ENCODE results near the gene NDUFS8. TPM values are rescaled to one million over a fixed set of nuclear protein-coding genes. Genes with fewer than 3 reads are reported as not detected.

The NDUFS8 gene
- polyA plus RNA-seq, 3 donors = 62.9 to 141 (median 114) TPM

DNA sequence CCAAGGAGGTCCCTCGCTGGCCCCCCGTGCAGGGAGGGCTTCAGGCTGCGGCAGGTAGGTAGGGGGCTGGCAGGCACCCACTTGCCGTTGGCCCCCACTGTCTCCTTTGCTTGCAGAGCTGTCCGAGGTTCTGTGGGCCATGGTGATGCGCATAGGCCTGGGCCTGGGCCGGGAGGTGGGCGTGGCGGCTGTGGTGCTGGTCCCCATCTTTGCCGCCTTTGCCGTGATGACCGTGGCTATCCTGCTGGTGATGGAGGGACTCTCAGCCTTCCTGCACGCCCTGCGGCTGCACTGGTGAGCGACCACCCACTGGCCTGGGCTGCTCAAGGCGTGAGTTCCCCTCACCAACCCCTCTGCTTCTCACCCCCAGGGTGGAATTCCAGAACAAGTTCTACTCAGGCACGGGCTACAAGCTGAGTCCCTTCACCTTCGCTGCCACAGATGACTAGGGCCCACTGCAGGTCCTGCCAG, 19.9 kb downstream of the NDUFS8 start:
- no peak overlapping the region for H3K9ac ChIP-seq (ENCODE audit: insufficient read depth, low read length, poor library complexity, severe bottlenecking)
- peaks cover 0 to 3% (median 0%) of the 10 kb centered on the region in 7 donors for H3K9me3 Mint-ChIP-seq
- H3K79me2 ChIP-seq (ENCODE audit: insufficient read depth, low read length) = peaks cover 12% of the 10 kb centered on the region
- DNase-seq = no peak
- TF ChIP-seq, protein P1, sequence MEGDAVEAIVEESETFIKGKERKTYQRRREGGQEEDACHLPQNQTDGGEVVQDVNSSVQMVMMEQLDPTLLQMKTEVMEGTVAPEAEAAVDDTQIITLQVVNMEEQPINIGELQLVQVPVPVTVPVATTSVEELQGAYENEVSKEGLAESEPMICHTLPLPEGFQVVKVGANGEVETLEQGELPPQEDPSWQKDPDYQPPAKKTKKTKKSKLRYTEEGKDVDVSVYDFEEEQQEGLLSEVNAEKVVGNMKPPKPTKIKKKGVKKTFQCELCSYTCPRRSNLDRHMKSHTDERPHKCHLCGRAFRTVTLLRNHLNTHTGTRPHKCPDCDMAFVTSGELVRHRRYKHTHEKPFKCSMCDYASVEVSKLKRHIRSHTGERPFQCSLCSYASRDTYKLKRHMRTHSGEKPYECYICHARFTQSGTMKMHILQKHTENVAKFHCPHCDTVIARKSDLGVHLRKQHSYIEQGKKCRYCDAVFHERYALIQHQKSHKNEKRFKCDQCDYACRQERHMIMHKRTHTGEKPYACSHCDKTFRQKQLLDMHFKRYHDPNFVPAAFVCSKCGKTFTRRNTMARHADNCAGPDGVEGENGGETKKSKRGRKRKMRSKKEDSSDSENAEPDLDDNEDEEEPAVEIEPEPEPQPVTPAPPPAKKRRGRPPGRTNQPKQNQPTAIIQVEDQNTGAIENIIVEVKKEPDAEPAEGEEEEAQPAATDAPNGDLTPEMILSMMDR (IDR thresholded peaks at IDR 0.05) = no peak
- H3K4me2 ChIP-seq (replicated peaks; ENCODE audit: extremely low read depth, low read length, poor library complexity, severe bottlenecking) = no peak overlapping the region
- 98% methylated on average over 17 of the region's 18 CpGs for WGBS (ENCODE audit: insufficient coverage)
- no peaks in the 10 kb centered on the region for H3K9me3 ChIP-seq (replicated peaks in 1 of 2; ENCODE audit: control insufficient read depth in 1 of 2, insufficient read depth in 1 of 2, low read length in 2 of 2)
- H3K4me3 ChIP-seq (replicated peaks in 1 of 3; ENCODE audit: low read depth in 2 of 3, low read length in 3 of 3) = no peak overlapping the region
- H3K36me3 Mint-ChIP-seq = peaks cover 63 to 70% of the 10 kb centered on the region in 2 donors
- intact Hi-C loops (cut with micrococcal nuclease) = no loop called here
- no peak overlapping the region for H3K4me3 Mint-ChIP-seq
- no peak overlapping the region for H3K27ac ChIP-seq (ENCODE audit: low read depth in 1 of 2, low read length in 2 of 2)
- H3K4me1 ChIP-seq (ENCODE audit: control insufficient read depth in 1 of 2, insufficient read depth in 2 of 2, low read length in 2 of 2) = no peaks in the 10 kb centered on the region
- H2AFZ ChIP-seq (ENCODE audit: insufficient read depth, low read depth, low read length, poor library complexity, severe bottlenecking) = no peak overlapping the region
- peaks cover 0 to 2% (median 0%) of the 10 kb centered on the region in 3 donors for H3K27me3 Mint-ChIP-seq (ENCODE audit: low read depth in 3 of 3)
- H3K27me3 ChIP-seq (ENCODE audit: control insufficient read depth in 2 of 2, insufficient read depth in 2 of 2, low read length in 2 of 2) = no peaks in the 10 kb centered on the region
- peak overlapping the region in 3 of 7 donors; percentile 19 to 73 (median 46) for H3K27ac Mint-ChIP-seq
- H4K20me1 ChIP-seq (ENCODE audit: insufficient read depth, low read length) = peaks cover 90% of the 10 kb centered on the region
- H3K4me1 Mint-ChIP-seq = no peaks in the 10 kb centered on the region
- H3K36me3 ChIP-seq (replicated peaks in 1 of 2; ENCODE audit: control insufficient read depth in 1 of 2, insufficient read depth in 2 of 2, low read length in 2 of 2) = peaks cover 78 to 86% of the 10 kb centered on the region in 2 donors

DNA sequence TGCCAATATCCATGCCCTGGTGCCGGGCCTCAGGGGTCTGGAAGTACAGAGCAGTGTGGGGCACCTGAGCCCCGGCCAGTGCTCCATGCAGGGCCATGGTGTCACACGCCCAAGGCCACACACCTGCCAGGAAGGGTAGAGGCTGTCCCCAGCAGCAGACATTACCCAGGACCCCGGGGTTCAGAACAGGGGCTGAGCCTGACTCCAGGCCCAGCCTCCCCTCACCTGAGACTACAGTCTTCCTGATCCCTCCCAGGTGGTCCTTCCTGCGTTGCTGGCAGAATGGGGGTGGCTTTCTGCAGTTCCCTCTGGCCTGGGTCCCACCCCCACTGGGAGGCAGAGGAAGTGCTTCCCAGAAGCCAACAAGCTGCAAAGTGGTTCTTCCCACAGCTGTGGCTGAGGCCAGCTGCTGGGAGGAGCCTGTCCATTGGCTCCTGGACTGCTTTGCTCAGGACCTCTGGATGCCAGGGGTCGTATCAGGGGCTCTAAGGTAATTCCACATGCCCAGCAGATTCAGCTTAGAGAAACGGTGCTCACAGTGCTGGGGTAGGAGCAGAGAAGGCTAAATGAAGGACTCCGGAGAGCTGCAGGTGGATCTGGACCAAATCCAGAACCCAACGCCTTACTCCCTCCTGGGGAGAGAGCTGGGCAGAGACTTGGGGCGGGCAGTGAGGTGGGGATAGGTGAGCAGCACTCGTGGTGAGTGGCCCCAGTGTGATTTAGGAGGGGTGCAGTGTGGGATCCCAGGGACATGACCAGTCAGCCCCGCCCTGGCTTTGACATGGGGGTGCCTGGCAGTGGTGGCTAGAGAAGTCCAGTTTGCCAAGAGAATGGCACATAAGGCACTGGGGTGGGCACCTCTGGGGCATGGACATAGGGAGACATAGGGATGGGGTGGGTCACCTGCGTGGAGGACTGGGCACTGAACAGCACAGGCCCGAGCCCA, 21.0 kb downstream of the NDUFS8 start:
- H3K79me2 ChIP-seq (ENCODE audit: insufficient read depth, low read length) = peaks cover 3% of the 10 kb centered on the region
- no peaks in the 10 kb centered on the region for H3K9me3 ChIP-seq (replicated peaks in 1 of 2; ENCODE audit: control insufficient read depth in 1 of 2, insufficient read depth in 1 of 2, low read length in 2 of 2)
- WGBS (ENCODE audit: insufficient coverage) = 89% methylated on average over 11 of the region's 14 CpGs
- no peaks in the 10 kb centered on the region for H3K4me1 ChIP-seq (ENCODE audit: control insufficient read depth in 1 of 2, insufficient read depth in 2 of 2, low read length in 2 of 2)
- no peaks in the 10 kb centered on the region for H3K4me1 Mint-ChIP-seq
- H3K9me3 Mint-ChIP-seq = peaks cover 0 to 3% (median 0%) of the 10 kb centered on the region in 7 donors
- intact Hi-C loops (cut with micrococcal nuclease) = no loop called here
- peak overlapping the region in 5 of 7 donors; percentile 21 to 79 (median 56) for H3K27ac Mint-ChIP-seq
- peaks cover 55 to 59% of the 10 kb centered on the region in 2 donors for H3K36me3 Mint-ChIP-seq
- H3K27me3 Mint-ChIP-seq (ENCODE audit: low read depth in 3 of 3) = peaks cover 0 to 2% (median 0%) of the 10 kb centered on the region in 3 donors
- DNase-seq = no peak
- no peak overlapping the region for H2AFZ ChIP-seq (ENCODE audit: insufficient read depth, low read depth, low read length, poor library complexity, severe bottlenecking)
- H3K4me3 Mint-ChIP-seq = no peak overlapping the region
- H3K9ac ChIP-seq (ENCODE audit: insufficient read depth, low read length, poor library complexity, severe bottlenecking) = no peak overlapping the region
- peaks cover 79% of the 10 kb centered on the region for H4K20me1 ChIP-seq (ENCODE audit: insufficient read depth, low read length)
- peak overlapping the region in 1 of 2 donors; percentile 53 for H3K27ac ChIP-seq (ENCODE audit: low read depth in 1 of 2, low read length in 2 of 2)
- no peak overlapping the region for H3K4me2 ChIP-seq (replicated peaks; ENCODE audit: extremely low read depth, low read length, poor library complexity, severe bottlenecking)
- TF ChIP-seq, protein P1 (IDR thresholded peaks at IDR 0.05) = no peak
- no peak overlapping the region for H3K4me3 ChIP-seq (replicated peaks in 1 of 3; ENCODE audit: low read depth in 2 of 3, low read length in 3 of 3)
- no peaks in the 10 kb centered on the region for H3K27me3 ChIP-seq (ENCODE audit: control insufficient read depth in 2 of 2, insufficient read depth in 2 of 2, low read length in 2 of 2)
- H3K36me3 ChIP-seq (replicated peaks in 1 of 2; ENCODE audit: control insufficient read depth in 1 of 2, insufficient read depth in 2 of 2, low read length in 2 of 2) = peaks cover 68 to 75% of the 10 kb centered on the region in 2 donors
